Measurements from ENCODE around the gene AIPL1. TPM values are rescaled to one million over a fixed set of nuclear protein-coding genes. Genes with fewer than 3 reads are reported as not detected.

Gene AIPL1
- total and polyA plus RNA-seq, 4 donors, result 0.25 TPM; not detected in 3

- Histone ChIP-seq H3K9me3 (ENCODE audit: control insufficient read depth, low read length) (no peaks in the 10 kb centered on the region), H3K4me1 (ENCODE audit: control insufficient read depth in 1 of 2, insufficient read depth in 2 of 2, low read length in 2 of 2) (no peaks in the 10 kb centered on the region), H3K27me3 (ENCODE audit: control insufficient read depth in 1 of 2, insufficient read depth in 2 of 2, low read length in 1 of 2) (no peaks in the 10 kb centered on the region), H3K36me3 (ENCODE audit: control insufficient read depth in 1 of 2, insufficient read depth in 2 of 2, low read length in 1 of 2) (no peaks in the 10 kb centered on the region), H3K27ac (ENCODE audit: low read depth in 1 of 2, low read length in 2 of 2) (no peak overlapping the region), H3K4me3 (ENCODE audit: low read length in 2 of 2) (no peak overlapping the region)
- no peak for ATAC-seq (ENCODE audit: low FRiP score)
- intact Hi-C loops (cut with DNase I), result no loop called here
- 12 to 16% methylated on average over 13 of the region's 13 CpGs for WGBS, 2 donors
- DNase-seq, result no peak
Measured at GRCh38 chr17:6420173-6420641, 14.7 kb downstream of the AIPL1 start.

- Histone ChIP-seq H3K4me1 (ENCODE audit: control insufficient read depth in 1 of 2, insufficient read depth in 2 of 2, low read length in 2 of 2) (no peaks in the 10 kb centered on the region), H3K9me3 (ENCODE audit: control insufficient read depth, low read length) (no peaks in the 10 kb centered on the region), H3K4me3 (ENCODE audit: low read length in 2 of 2) (no peak overlapping the region), H3K27me3 (ENCODE audit: control insufficient read depth in 1 of 2, insufficient read depth in 2 of 2, low read length in 1 of 2) (no peaks in the 10 kb centered on the region), H3K27ac (ENCODE audit: low read depth in 1 of 2, low read length in 2 of 2) (no peak overlapping the region), H3K36me3 (ENCODE audit: control insufficient read depth in 1 of 2, insufficient read depth in 2 of 2, low read length in 1 of 2) (no peaks in the 10 kb centered on the region)
- WGBS, 2 donors, result 59 to 67% methylated on average over 8 of the region's 8 CpGs
- ATAC-seq (ENCODE audit: low FRiP score), result no peak
- intact Hi-C loops (cut with DNase I), result no loop called here
- DNase-seq, result no peak
Measured at GRCh38 chr17:6415616-6416015, 19.3 kb downstream of the AIPL1 start.

DNA sequence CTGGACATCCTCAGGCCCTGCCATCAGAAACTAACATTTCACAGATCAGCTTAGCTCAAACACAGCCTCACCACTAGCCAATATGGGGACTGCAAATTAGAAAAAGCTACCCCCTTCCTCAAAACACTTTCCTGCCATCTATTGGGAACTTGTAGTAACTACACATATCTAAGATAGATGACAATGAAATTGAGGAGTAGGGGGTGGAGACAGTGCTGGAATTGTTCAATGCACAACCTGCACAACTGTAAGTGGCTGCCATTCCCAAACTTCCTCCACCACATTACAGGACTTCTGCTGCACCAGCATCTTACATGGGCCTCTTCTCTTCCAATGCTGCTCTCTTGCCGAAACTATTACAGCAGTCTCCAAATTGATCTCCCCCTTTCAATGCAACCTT is 21.9 kb downstream of the AIPL1 start:
- ATAC-seq (ENCODE audit: low FRiP score) (no peak), DNase-seq (no peak)
- WGBS, 2 donors, result 93 to 95% methylated on average over 1 of the region's 1 CpG
- no peaks in the 10 kb centered on the region for H3K36me3 ChIP-seq (ENCODE audit: control insufficient read depth in 1 of 2, insufficient read depth in 2 of 2, low read length in 1 of 2)
- H3K4me1 ChIP-seq (ENCODE audit: control insufficient read depth in 1 of 2, insufficient read depth in 2 of 2, low read length in 2 of 2), result no peaks in the 10 kb centered on the region
- no peak overlapping the region for H3K4me3 ChIP-seq (ENCODE audit: low read length in 2 of 2)
- no peak overlapping the region for H3K27ac ChIP-seq (ENCODE audit: low read depth in 1 of 2, low read length in 2 of 2)
- intact Hi-C loops (cut with DNase I), result no loop called here
- H3K27me3 ChIP-seq (ENCODE audit: control insufficient read depth in 1 of 2, insufficient read depth in 2 of 2, low read length in 1 of 2), result no peaks in the 10 kb centered on the region
- H3K9me3 ChIP-seq (ENCODE audit: control insufficient read depth, low read length), result no peaks in the 10 kb centered on the region

- Histone ChIP-seq H3K27ac (ENCODE audit: low read depth in 1 of 2, low read length in 2 of 2) (no peak overlapping the region), H3K36me3 (ENCODE audit: control insufficient read depth in 1 of 2, insufficient read depth in 2 of 2, low read length in 1 of 2) (no peaks in the 10 kb centered on the region), H3K4me1 (ENCODE audit: control insufficient read depth in 1 of 2, insufficient read depth in 2 of 2, low read length in 2 of 2) (no peaks in the 10 kb centered on the region), H3K4me3 (ENCODE audit: low read length in 2 of 2) (no peak overlapping the region), H3K9me3 (ENCODE audit: control insufficient read depth, low read length) (no peaks in the 10 kb centered on the region), H3K27me3 (ENCODE audit: control insufficient read depth in 1 of 2, insufficient read depth in 2 of 2, low read length in 1 of 2) (no peaks in the 10 kb centered on the region)
- intact Hi-C loops (cut with DNase I), result no loop called here
- 61% methylated on average over 10 of the region's 10 CpGs for WGBS, 2 donors
- ATAC-seq (ENCODE audit: low FRiP score) (no peak), DNase-seq (no peak)
Measured at GRCh38 chr17:6408735-6409134, 26.2 kb downstream of the AIPL1 start.

DNA sequence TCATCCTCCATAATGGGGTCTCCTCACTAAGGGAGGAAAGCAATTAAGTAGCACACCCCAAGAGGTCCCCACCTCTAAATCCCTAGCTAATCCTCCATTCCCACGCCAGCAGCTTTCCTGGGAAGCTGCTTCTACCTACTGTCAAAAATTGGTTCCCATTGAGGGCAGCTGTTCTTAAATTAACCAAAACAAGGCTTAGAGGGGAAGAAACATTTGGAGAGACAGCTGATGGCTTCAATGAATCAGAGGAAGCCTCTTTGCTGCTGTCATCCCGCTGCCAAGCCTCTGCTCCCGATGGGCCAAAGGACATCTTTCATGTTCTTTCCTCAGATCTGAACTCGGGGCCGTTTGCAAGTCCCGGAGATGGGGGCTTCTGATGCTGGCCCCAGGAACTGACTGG is 26.6 kb downstream of the AIPL1 start:
- H3K27me3 ChIP-seq (ENCODE audit: control insufficient read depth in 1 of 2, insufficient read depth in 2 of 2, low read length in 1 of 2), result no peaks in the 10 kb centered on the region
- no peak overlapping the region for H3K4me3 ChIP-seq (ENCODE audit: low read length in 2 of 2)
- WGBS, 2 donors, result 47 to 63% methylated on average over 6 of the region's 6 CpGs
- H3K9me3 ChIP-seq (ENCODE audit: control insufficient read depth, low read length), result no peaks in the 10 kb centered on the region
- H3K36me3 ChIP-seq (ENCODE audit: control insufficient read depth in 1 of 2, insufficient read depth in 2 of 2, low read length in 1 of 2), result no peaks in the 10 kb centered on the region
- intact Hi-C loops (cut with DNase I), result no loop called here
- DNase-seq (no peak), ATAC-seq (ENCODE audit: low FRiP score) (no peak)
- no peak overlapping the region for H3K27ac ChIP-seq (ENCODE audit: low read depth in 1 of 2, low read length in 2 of 2)
- H3K4me1 ChIP-seq (ENCODE audit: control insufficient read depth in 1 of 2, insufficient read depth in 2 of 2, low read length in 2 of 2), result no peaks in the 10 kb centered on the region

- intact Hi-C loops (cut with DNase I), result no loop called here
Measured at GRCh38 chr17:6402258-6402657, 32.7 kb downstream of the AIPL1 start.

GRCh38 chr17:6398955-6399354 is 36.0 kb downstream of the AIPL1 start:
- H3K4me3 ChIP-seq (ENCODE audit: low read length in 2 of 2), result no peak overlapping the region
- 23 to 63% methylated on average over 2 of the region's 2 CpGs for WGBS, 2 donors
- ATAC-seq (ENCODE audit: low FRiP score) (no peak), DNase-seq (no peak)
- H3K9me3 ChIP-seq (ENCODE audit: control insufficient read depth, low read length), result peaks cover 5% of the 10 kb centered on the region
- H3K36me3 ChIP-seq (ENCODE audit: control insufficient read depth in 1 of 2, insufficient read depth in 2 of 2, low read length in 1 of 2), result no peaks in the 10 kb centered on the region
- H3K27ac ChIP-seq (ENCODE audit: low read depth in 1 of 2, low read length in 2 of 2), result no peak overlapping the region
- H3K27me3 ChIP-seq (ENCODE audit: control insufficient read depth in 1 of 2, insufficient read depth in 2 of 2, low read length in 1 of 2), result no peaks in the 10 kb centered on the region
- intact Hi-C loops (cut with DNase I), result no loop called here
- H3K4me1 ChIP-seq (ENCODE audit: control insufficient read depth in 1 of 2, insufficient read depth in 2 of 2, low read length in 2 of 2), result no peaks in the 10 kb centered on the region

More at GRCh38 chr17:6402258-6402657, 32.7 kb downstream of the AIPL1 start:
- ATAC-seq (ENCODE audit: low FRiP score) (no peak), DNase-seq (no peak)
- Histone ChIP-seq H3K4me1 (ENCODE audit: control insufficient read depth in 1 of 2, insufficient read depth in 2 of 2, low read length in 2 of 2) (no peaks in the 10 kb centered on the region), H3K9me3 (ENCODE audit: control insufficient read depth, low read length) (peaks cover 5% of the 10 kb centered on the region), H3K27ac (ENCODE audit: low read depth in 1 of 2, low read length in 2 of 2) (no peak overlapping the region), H3K36me3 (ENCODE audit: control insufficient read depth in 1 of 2, insufficient read depth in 2 of 2, low read length in 1 of 2) (no peaks in the 10 kb centered on the region), H3K4me3 (ENCODE audit: low read length in 2 of 2) (no peak overlapping the region), H3K27me3 (ENCODE audit: control insufficient read depth in 1 of 2, insufficient read depth in 2 of 2, low read length in 1 of 2) (no peaks in the 10 kb centered on the region)
- 50 to 55% methylated on average over 6 of the region's 6 CpGs for WGBS, 2 donors

DNA sequence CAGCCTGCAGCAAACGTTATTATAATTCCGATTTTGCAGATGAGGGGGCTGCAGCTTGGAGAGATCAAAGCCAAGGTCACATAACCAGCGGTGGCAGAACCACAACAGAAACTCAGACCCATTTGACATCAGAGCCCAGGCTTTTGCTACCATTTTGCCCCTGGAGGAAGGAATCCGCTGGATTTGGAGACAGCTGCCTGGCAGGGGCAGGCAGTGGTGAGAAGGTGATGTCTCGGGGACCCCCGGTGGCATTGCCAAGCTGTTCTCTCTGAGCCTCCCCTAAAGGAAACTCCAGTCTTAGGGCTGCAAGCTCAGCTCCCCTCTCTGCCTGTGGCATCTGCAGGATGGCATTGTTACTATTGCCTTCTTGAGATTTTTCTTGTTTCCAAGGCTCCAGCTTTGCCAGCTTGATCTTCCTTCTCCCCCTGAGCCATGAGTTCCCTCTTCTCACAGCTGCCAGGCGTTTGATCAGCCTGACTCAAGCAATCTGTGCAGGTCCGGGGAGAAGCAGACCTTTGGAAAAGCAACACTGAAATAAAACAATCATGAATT is 40.8 kb downstream of the AIPL1 start:
- Histone ChIP-seq H3K4me3 (ENCODE audit: low read length in 2 of 2) (no peak overlapping the region), H3K9me3 (ENCODE audit: control insufficient read depth, low read length) (peaks cover 4% of the 10 kb centered on the region), H3K4me1 (ENCODE audit: control insufficient read depth in 1 of 2, insufficient read depth in 2 of 2, low read length in 2 of 2) (no peaks in the 10 kb centered on the region), H3K36me3 (ENCODE audit: control insufficient read depth in 1 of 2, insufficient read depth in 2 of 2, low read length in 1 of 2) (no peaks in the 10 kb centered on the region), H3K27ac (ENCODE audit: low read depth in 1 of 2, low read length in 2 of 2) (no peak overlapping the region), H3K27me3 (ENCODE audit: control insufficient read depth in 1 of 2, insufficient read depth in 2 of 2, low read length in 1 of 2) (no peaks in the 10 kb centered on the region)
- WGBS, 2 donors, result 34 to 40% methylated on average over 8 of the region's 8 CpGs
- intact Hi-C loops (cut with DNase I), result no loop called here
- DNase-seq (no peak), ATAC-seq (ENCODE audit: low FRiP score) (no peak)

DNA sequence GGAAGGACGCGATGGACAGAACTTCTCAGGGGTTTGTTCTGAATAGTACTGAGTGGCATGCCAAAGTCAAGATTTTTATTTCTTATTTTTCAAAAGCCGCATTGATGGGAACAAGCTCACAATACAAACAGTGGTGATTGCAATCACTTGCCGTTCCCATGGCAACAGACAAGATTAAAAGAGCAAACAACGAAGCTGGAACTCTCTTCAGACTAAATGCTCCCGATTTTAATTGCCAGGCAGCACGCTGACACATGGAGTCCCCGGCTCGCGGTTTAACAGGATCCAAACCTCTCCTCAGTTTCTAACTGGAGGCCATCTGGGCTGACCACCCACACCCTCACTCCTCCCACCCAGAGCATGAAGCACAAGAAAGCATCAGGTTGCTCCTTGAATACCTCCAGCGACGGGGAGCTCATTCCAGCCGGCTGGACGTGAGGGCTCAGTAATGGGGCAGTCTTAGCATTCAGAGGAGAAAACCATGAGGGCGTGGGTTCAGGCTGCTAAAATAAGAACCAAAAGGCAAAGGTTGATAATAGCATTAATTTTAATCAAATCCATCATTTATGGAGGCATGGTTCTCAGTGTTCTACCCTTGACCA is 41.5 kb downstream of the AIPL1 start:
- H3K4me3 ChIP-seq (ENCODE audit: low read length in 2 of 2), result no peak overlapping the region
- ATAC-seq (ENCODE audit: low FRiP score) (no peak), DNase-seq (no peak)
- no peaks in the 10 kb centered on the region for H3K27me3 ChIP-seq (ENCODE audit: control insufficient read depth in 1 of 2, insufficient read depth in 2 of 2, low read length in 1 of 2)
- no peaks in the 10 kb centered on the region for H3K4me1 ChIP-seq (ENCODE audit: control insufficient read depth in 1 of 2, insufficient read depth in 2 of 2, low read length in 2 of 2)
- H3K27ac ChIP-seq (ENCODE audit: low read depth in 1 of 2, low read length in 2 of 2), result no peak overlapping the region
- H3K36me3 ChIP-seq (ENCODE audit: control insufficient read depth in 1 of 2, insufficient read depth in 2 of 2, low read length in 1 of 2), result no peaks in the 10 kb centered on the region
- 59 to 67% methylated on average over 15 of the region's 15 CpGs for WGBS, 2 donors
- peaks cover 4% of the 10 kb centered on the region for H3K9me3 ChIP-seq (ENCODE audit: control insufficient read depth, low read length)
- intact Hi-C loops (cut with DNase I), result no loop called here

All from aorta (tissue), 5 donors.